Naive thymus-derived CD4-positive, alpha-beta T cell (primary cell): ENCODE data around the gene TBCA. TPM values are rescaled to one million over a fixed set of nuclear protein-coding genes. Genes with fewer than 3 reads are reported as not detected.

Source experiments
- ATAC-seq: fragments of 150-1000 bp; cut with Tn5 transposase; 2 replicates; pipeline ENCODE4 v1.10.0; 2021; ENCODE audit warnings: mild to moderate bottlenecking, moderate library complexity
- CTCF ChIA-PET: fragments of 350-600 bp; sonication (Branson Sonifier 250); formaldehyde crosslinking; loops from one replicate; lab custom pipeline; 2021; ENCODE audit warnings: antibody characterized with exemption; lab: Charles Lee
- POLR2A ChIA-PET: fragments of 350-600 bp; sonication (Branson Sonifier 250); formaldehyde crosslinking; loops from one replicate; lab custom pipeline; 2021; ENCODE audit warnings: antibody characterized with exemption, inconsistent platforms; lab: Charles Lee
- DNase-seq, 9 donors: peaks; one replicate each; pipeline versions ENCODE4 v3.0.0 to v3.0.0-alpha.2; 2020 to 2022; ENCODE audit warnings: mixed read lengths in 1 of 9
- H3K27ac ChIP-seq: one replicate; pipeline ENCODE4 v1.7.0; 2013; ENCODE audit warnings: mild to moderate bottlenecking, low read depth, low read length, moderate library complexity
- H3K27me3 ChIP-seq, 2 donors: one replicate each; pipeline ENCODE4 v1.7.0; 2013; ENCODE audit warnings: low read length in 2 of 2, mild to moderate bottlenecking in 2 of 2, moderate library complexity in 2 of 2; ENCODE audit not compliant: control insufficient read depth in 2 of 2, insufficient read depth in 2 of 2
- H3K36me3 ChIP-seq, 3 experiments: 1 replicate in 2 of 3; 2 replicates in 1 of 3; pipeline ENCODE4 v1.7.0; 2013; ENCODE audit warnings: low read length in 3 of 3, mild to moderate bottlenecking in 3 of 3, moderate library complexity in 1 of 3; ENCODE audit not compliant: insufficient read depth in 3 of 3, control insufficient read depth in 2 of 3
- H3K4me1 ChIP-seq, 2 donors: one replicate each; pipeline ENCODE4 v1.7.0; 2013; ENCODE audit warnings: low read length in 2 of 2, mild to moderate bottlenecking in 2 of 2, moderate library complexity in 1 of 2; ENCODE audit not compliant: control insufficient read depth in 2 of 2, insufficient read depth in 2 of 2
- H3K4me3 ChIP-seq: 2 replicates; pipeline ENCODE4 v1.7.0; 2013; ENCODE audit warnings: mild to moderate bottlenecking, low read length
- H3K9me3 ChIP-seq, 3 experiments: 1 replicate in 2 of 3; 2 replicates in 1 of 3; pipeline ENCODE4 v1.7.0; 2013; ENCODE audit warnings: low read length in 3 of 3; ENCODE audit not compliant: control insufficient read depth in 2 of 3
- H3K27ac Mint-ChIP-seq, 9 donors: one replicate each; pipeline ENCODE4 v1.8.0; 2020 to 2022; ENCODE audit warnings: mixed read lengths in 9 of 9, mild to moderate bottlenecking in 8 of 9, moderate library complexity in 5 of 9, inconsistent platforms in 2 of 9
- H3K27me3 Mint-ChIP-seq, 5 donors: one replicate each; pipeline ENCODE4 v1.8.0; 2021 to 2022; ENCODE audit warnings: mixed read lengths in 5 of 5, mild to moderate bottlenecking in 1 of 5
- H3K36me3 Mint-ChIP-seq, 5 donors: one replicate each; pipeline ENCODE4 v1.8.0; 2020 to 2022; ENCODE audit warnings: mixed read lengths in 5 of 5, mild to moderate bottlenecking in 3 of 5, inconsistent platforms in 1 of 5
- H3K4me1 Mint-ChIP-seq, 7 donors: one replicate each; pipeline ENCODE4 v1.8.0; 2020 to 2022; ENCODE audit warnings: mixed read lengths in 7 of 7, mild to moderate bottlenecking in 3 of 7, inconsistent platforms in 1 of 7
- H3K4me3 Mint-ChIP-seq, 10 donors: one replicate each; pipeline ENCODE4 v1.8.0; 2020 to 2022; ENCODE audit warnings: mild to moderate bottlenecking in 10 of 10, mixed read lengths in 10 of 10, moderate library complexity in 6 of 10, inconsistent platforms in 2 of 10
- H3K9me3 Mint-ChIP-seq, 11 donors: one replicate each; pipeline ENCODE4 v1.8.0; 2020 to 2022; ENCODE audit warnings: mixed read lengths in 11 of 11, mild to moderate bottlenecking in 4 of 11, inconsistent platforms in 1 of 11, moderate library complexity in 1 of 11
- intact Hi-C, 2 donors: fragments of 100-400 bp; cut with micrococcal nuclease; formaldehyde crosslinking; loops; one replicate each; pipeline ENCODE4 v1.15.1; 2023
- polyA plus RNA-seq, 2 donors: library from polyadenylated mRNA; unstranded; fragments of 300-500 nt; fragmentation: Illumina TruSeq; gene quantifications; one replicate each; pipeline ENCODE4 v1.2.3, GENCODE V29; 2021
- total RNA-seq, 6 experiments: library from RNA in 5 of 6; stranded (reverse) in 5 of 6; gene quantifications; 1 replicate in 5 of 6; 2 replicates in 1 of 6; pipeline ENCODE4 v1.2.3 and lab custom pipeline; 2021 to 2026

Gene TBCA
- total and polyA plus RNA-seq, 7 experiments from 2014 or later = 71.3 to 141 (median 96.3) TPM

DNA sequence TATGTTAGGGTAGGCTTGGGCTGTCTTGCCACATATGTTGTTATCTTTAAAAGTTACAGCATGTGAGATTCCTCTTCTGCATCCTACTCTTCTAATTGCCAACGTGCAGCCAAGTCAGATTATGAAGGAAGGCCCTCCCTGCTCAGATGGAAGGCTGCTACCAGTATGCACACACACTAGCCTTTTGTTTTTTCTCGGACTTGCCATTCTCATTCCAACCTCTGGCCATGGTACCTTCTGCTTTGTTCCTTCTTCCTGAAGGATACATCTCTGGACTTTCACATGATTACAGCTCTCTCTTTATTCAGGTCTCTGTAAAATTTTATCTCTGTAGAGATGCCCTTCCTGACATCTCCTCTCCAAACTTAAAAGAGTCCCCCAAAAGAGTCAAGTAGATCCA is 124.8 kb downstream of the TBCA start:
- Mint-ChIP-seq H3K9me3 (peaks cover 0 to 7% (median 1%) of the 10 kb centered on the region in 11 donors), H3K4me1 (no peaks in the 10 kb centered on the region), H3K27me3 (peaks cover 68 to 83% (median 75%) of the 10 kb centered on the region in 5 donors), H3K4me3 (no peak overlapping the region), H3K27ac (no peak overlapping the region), H3K36me3 (no peaks in the 10 kb centered on the region)
- no peaks in the 10 kb centered on the region for H3K36me3 ChIP-seq
- H3K4me1 ChIP-seq = no peaks in the 10 kb centered on the region
- no peaks in the 10 kb centered on the region for H3K27me3 ChIP-seq
- intact Hi-C loops = no loop called here
- ChIA-PET CTCF (no interaction called here), POLR2A (no interaction called here)
- DNase-seq = no peak
- no peak overlapping the region for H3K27ac ChIP-seq
- H3K9me3 ChIP-seq = no peaks in the 10 kb centered on the region
- no peak for ATAC-seq
- no peak overlapping the region for H3K4me3 ChIP-seq

DNA sequence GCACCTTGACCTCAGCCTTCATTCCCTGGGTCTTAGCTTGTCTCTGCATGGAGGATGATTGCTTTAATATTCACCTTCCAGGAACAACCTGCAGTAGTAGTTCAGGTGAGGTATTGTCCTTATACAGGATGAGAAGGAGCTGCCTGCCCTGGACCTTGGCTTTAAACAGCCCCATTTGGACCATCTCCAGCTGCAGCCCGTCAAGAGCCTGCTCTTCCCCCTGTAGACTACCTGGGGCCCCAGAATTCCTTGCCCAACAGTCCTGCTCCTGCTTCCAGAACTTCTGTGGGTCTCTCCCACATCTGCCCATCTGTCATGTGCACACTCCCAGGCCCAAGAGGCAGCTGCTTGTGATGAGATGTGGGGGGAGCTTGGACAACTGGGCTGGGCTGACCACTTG is 125.5 kb downstream of the TBCA start:
- Histone ChIP-seq H3K4me3 (no peak overlapping the region), H3K4me1 (no peaks in the 10 kb centered on the region), H3K27ac (no peak overlapping the region), H3K27me3 (peaks cover 0 to 5% of the 10 kb centered on the region in 2 donors), H3K36me3 (no peaks in the 10 kb centered on the region), H3K9me3 (no peaks in the 10 kb centered on the region)
- Mint-ChIP-seq H3K9me3 (peaks cover 0 to 7% (median 2%) of the 10 kb centered on the region in 11 donors), H3K4me1 (peaks cover 0 to 5% (median 0%) of the 10 kb centered on the region in 7 donors), H3K36me3 (no peaks in the 10 kb centered on the region), H3K27me3 (peaks cover 68 to 81% (median 75%) of the 10 kb centered on the region in 5 donors), H3K27ac (no peak overlapping the region), H3K4me3 (no peak overlapping the region)
- POLR2A ChIA-PET = no interaction called here
- ATAC-seq = no peak
- CTCF ChIA-PET = interaction anchor here (0.9 kb wide), 1 partner anchor 397 kb away, joined by 3 read pairs; no protein-coding TSS in a partner anchor
- DNase-seq = no peak
- intact Hi-C loops = no loop called here

DNA sequence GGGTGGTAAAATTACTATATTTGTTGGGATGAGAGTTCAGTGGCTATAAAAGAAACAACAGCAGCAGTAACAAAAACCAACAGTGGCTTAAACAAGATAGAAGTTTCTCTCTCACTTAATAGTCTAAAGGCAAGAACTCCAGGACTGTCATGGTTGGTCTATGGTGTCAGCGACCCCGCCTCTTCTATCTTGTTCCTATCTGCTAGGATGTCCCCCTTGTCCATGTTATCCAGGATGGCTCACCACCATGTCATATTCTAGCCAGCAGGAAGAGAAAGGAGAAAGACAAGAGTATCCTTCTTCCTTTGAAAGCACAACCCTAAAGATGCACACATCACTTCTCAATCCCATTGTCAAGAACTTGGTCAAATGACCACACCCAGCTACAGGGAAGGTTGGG is 126.4 kb downstream of the TBCA start:
- H3K4me1 ChIP-seq = peaks cover 2% of the 10 kb centered on the region in 2 donors
- Mint-ChIP-seq H3K4me3 (no peak overlapping the region), H3K27ac (no peak overlapping the region), H3K36me3 (no peaks in the 10 kb centered on the region), H3K4me1 (peaks cover 2 to 12% (median 6%) of the 10 kb centered on the region in 7 donors), H3K9me3 (peaks cover 0 to 7% (median 2%) of the 10 kb centered on the region in 11 donors), H3K27me3 (peaks cover 66 to 81% (median 75%) of the 10 kb centered on the region in 5 donors)
- no peak overlapping the region for H3K27ac ChIP-seq
- no peak for ATAC-seq
- H3K27me3 ChIP-seq = peaks cover under 1 to 6% of the 10 kb centered on the region in 2 donors
- intact Hi-C loops = loop anchor here (5.0 to 10.0 kb wide), 4 partner anchors 205 to 1565 kb away; partner anchors contain the start of genes AP3B1 (in 2 of the 2) and SV2C (in 1 of the 2)
- no peaks in the 10 kb centered on the region for H3K36me3 ChIP-seq
- ChIA-PET POLR2A (no interaction called here), CTCF (no interaction called here)
- no peaks in the 10 kb centered on the region for H3K9me3 ChIP-seq
- H3K4me3 ChIP-seq = no peak overlapping the region
- no peak for DNase-seq

DNA sequence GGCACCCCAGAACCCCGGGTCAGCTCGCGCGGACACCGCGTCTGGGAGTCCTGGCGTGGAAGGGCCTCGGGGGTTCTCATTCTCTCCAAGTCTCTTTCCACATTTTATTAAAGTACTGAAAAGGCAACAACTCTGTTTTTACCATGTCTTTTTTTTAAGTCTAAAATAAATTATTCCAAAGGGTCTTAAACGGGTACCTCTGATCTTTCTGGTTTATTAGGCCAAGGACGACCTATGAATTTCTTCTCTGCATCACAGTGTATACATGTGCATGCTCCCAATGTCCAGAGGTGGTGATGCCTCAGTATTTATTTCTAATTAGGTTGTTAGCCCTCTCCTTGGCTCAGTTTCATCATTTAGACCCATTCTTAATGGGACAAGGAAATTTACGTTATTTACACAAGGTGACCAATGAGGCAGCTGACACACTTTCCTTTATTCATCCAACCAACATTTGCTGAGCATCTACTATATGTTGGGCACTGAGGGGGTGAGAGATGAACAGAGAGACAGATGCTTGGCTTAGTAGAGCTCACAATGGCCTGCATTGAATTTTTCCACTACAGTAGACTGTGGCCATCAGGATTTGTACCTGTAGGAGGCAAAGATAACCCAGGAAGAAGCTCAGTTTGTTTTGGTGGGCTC is 130.0 kb downstream of the TBCA start:
- Histone ChIP-seq H3K36me3 (no peaks in the 10 kb centered on the region), H3K4me1 (peaks cover 7 to 9% of the 10 kb centered on the region in 2 donors), H3K27me3 (peaks cover 17 to 37% of the 10 kb centered on the region in 2 donors), H3K27ac (no peak overlapping the region), H3K4me3 (no peak overlapping the region), H3K9me3 (peaks cover 0 to 5% (median 0%) of the 10 kb centered on the region in 3 experiments)
- peaks cover 84 to 91% (median 89%) of the 10 kb centered on the region in 5 donors for H3K27me3 Mint-ChIP-seq
- H3K9me3 Mint-ChIP-seq = peaks cover 0 to 35% (median 11%) of the 10 kb centered on the region in 11 donors
- no peak for ATAC-seq
- H3K4me3 Mint-ChIP-seq = peak overlapping the region in 8 of 10 donors; percentile 3 to 60 (median 52)
- peaks cover 0 to 7% (median 3%) of the 10 kb centered on the region in 5 donors for H3K36me3 Mint-ChIP-seq
- peaks cover 7 to 29% (median 19%) of the 10 kb centered on the region in 7 donors for H3K4me1 Mint-ChIP-seq
- H3K27ac Mint-ChIP-seq = no peak overlapping the region
- CTCF ChIA-PET = no interaction called here
- DNase-seq = no peak
- POLR2A ChIA-PET = no interaction called here
- intact Hi-C loops = loop anchor here (2.0 to 10.0 kb wide), 6 partner anchors 15 to 1561 kb away; partner anchors contain the start of genes AP3B1 (in 2 of the 2) and SV2C (in 1 of the 2)

DNA sequence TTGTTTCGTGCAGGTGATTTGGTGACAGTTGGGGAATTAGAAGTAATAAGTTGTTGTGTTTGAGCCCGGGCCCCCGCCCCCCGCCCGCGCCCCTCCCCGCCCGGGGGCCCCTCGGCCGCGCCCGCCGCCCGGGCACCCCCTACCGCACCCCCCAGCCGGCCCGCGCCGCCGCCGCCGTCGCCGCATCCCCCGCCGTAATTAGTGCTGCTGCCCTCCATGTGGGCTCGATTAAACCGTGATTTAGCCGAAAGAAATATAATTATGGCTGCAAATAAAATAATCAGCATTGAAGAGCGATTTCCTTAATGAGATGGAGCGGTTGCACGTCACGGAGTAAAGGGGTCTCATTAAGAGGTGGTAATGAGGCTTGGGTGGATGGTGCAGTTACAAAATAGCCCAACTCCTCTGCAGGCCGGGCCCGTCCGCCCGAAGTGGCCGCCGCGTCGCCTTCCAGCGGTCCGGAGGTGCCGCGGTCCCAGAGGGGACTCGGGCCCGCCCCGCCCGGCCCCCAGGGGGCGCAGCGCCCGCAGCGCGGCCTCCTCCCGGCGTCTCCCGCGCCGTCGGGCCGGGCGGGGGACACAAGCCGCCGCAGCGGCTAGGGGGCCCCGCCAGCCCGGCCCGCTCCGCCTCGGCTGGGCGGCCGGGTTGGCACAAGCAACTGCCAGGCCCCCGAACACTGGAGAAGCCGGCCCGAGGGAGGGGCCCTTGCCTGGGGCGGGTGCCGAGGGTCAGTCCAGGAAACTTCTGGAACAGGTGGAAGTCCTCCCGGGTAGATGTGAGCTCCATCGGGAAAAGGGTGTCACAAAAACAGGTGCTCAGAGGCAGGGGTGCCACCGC is 130.8 kb downstream of the TBCA start:
- ChIA-PET POLR2A (no interaction called here), CTCF (no interaction called here)
- Histone ChIP-seq H3K27ac (no peak overlapping the region), H3K36me3 (no peaks in the 10 kb centered on the region), H3K4me1 (peaks cover 7 to 9% of the 10 kb centered on the region in 2 donors), H3K9me3 (peaks cover 0 to 12% (median 0%) of the 10 kb centered on the region in 3 experiments), H3K4me3 (no peak overlapping the region), H3K27me3 (peaks cover 17 to 43% of the 10 kb centered on the region in 2 donors)
- DNase-seq = peak in 2 of 9 donors; percentile 51 to 66
- peaks cover 13 to 29% (median 19%) of the 10 kb centered on the region in 7 donors for H3K4me1 Mint-ChIP-seq
- ATAC-seq = peak; percentile 83
- peaks cover 92 to 95% (median 94%) of the 10 kb centered on the region in 5 donors for H3K27me3 Mint-ChIP-seq
- peaks cover 0 to 10% (median 3%) of the 10 kb centered on the region in 5 donors for H3K36me3 Mint-ChIP-seq
- H3K4me3 Mint-ChIP-seq = peak overlapping the region; percentile 45 to 83 (median 72)
- H3K27ac Mint-ChIP-seq = peak overlapping the region in 1 of 9 donors; percentile 12
- intact Hi-C loops = loop anchor here (2.0 to 10.0 kb wide), 6 partner anchors 15 to 1561 kb away; partner anchors contain the start of genes AP3B1 (in 2 of the 2) and SV2C (in 1 of the 2)
- H3K9me3 Mint-ChIP-seq = peaks cover 0 to 37% (median 12%) of the 10 kb centered on the region in 11 donors
